Adrenal gland (tissue), 12 donors: Measurements from ENCODE around the gene TFDP2. TPM values are rescaled to one million over a fixed set of nuclear protein-coding genes. Genes with fewer than 3 reads are reported as not detected.

Experiments used
- DNase-seq, 7 donors: peaks; one replicate each; pipeline ENCODE4 v3.0.0-alpha.2; 2019 to 2020
- H3K27ac ChIP-seq, 5 donors: fragments of 200-600 bp; sonication (generic) in 4 of 5; 1 replicate in 3 of 5; 2 replicates in 2 of 5; pipeline versions ENCODE4 v1.5.1 to v1.8.0; 2016 to 2020; ENCODE audit warnings: mild to moderate bottlenecking in 1 of 5
- H3K27me3 ChIP-seq: fragments of 200-600 bp; 2 replicates; pipeline ENCODE4 v1.8.0; 2021
- H3K36me3 ChIP-seq, 2 donors: fragments of 200-600 bp; replicated peaks in 1 of 2; 1 replicate in 1 of 2; 2 replicates in 1 of 2; pipeline versions ENCODE4 v1.5.1 to v1.8.0; 2018 to 2022
- H3K4me1 ChIP-seq, 2 donors: fragments of 200-600 bp; replicated peaks in 1 of 2; 1 replicate in 1 of 2; 2 replicates in 1 of 2; pipeline versions ENCODE4 v1.5.1 to v1.8.0; 2018 to 2021
- H3K4me3 ChIP-seq, 4 donors: fragments of 200-600 bp; sonication (generic) in 3 of 4; one replicate each; pipeline ENCODE4 v1.5.1; 2016 to 2018
- H3K9me3 ChIP-seq, 3 donors: fragments of 200-600 bp; sonication (generic) in 1 of 3; replicated peaks in 1 of 3; 1 replicate in 2 of 3; 2 replicates in 1 of 3; pipeline versions ENCODE4 v1.5.1 to v1.8.0; 2016 to 2021
- CTCF ChIP-seq, 6 experiments: fragments of 450-650 bp in 4 of 6; fragments of 200-600 bp in 2 of 6; sonication (generic) in 1 of 6; IDR thresholded peaks; 1 replicate in 5 of 6; 2 replicates in 1 of 6; pipeline versions ENCODE4 v1.5.1 to v1.8.0; 2016 to 2021; ENCODE audit warnings: antibody characterized with exemption in 6 of 6, mild to moderate bottlenecking in 2 of 6, moderate library complexity in 1 of 6
- POLR2A ChIP-seq, 2 donors: fragments of 450-650 bp; IDR thresholded peaks; one replicate each; pipeline ENCODE4 v1.6.1; 2017; ENCODE audit warnings: antibody characterized with exemption in 2 of 2, mild to moderate bottlenecking in 2 of 2, moderate library complexity in 1 of 2
- WGBS, 4 donors: extraction: QIAGEN DNeasy Blood & Tissue Kit in 2 of 4; methylation state at CpG; one replicate each; pipeline versions ENCODE4 v1.1.5 to v1.1.7; 2013 to 2017; 5-methylcytosine and 5-hydroxymethylcytosine counted together
- intact Hi-C, 2 donors: fragments of 100-400 bp; cut with DNase I; formaldehyde crosslinking; loops; one replicate each; pipeline versions ENCODE4 v1.14.1 to v1.15.0; 2022 to 2023
- polyA plus RNA-seq, 3 donors: library from polyadenylated mRNA; stranded (reverse); fragments of 200-250 nt in 2 of 3; fragments of 350-450 nt in 1 of 3; fragmentation: Illumina TruSeq in 1 of 3; extraction: RNeasy Lipid Tissue Mini Kit (QIAGEN cat#74804) in 1 of 3; gene quantifications; one replicate each; pipeline ENCODE4 v1.2.3, GENCODE V29; 2013 to 2014
- total RNA-seq, 9 donors: library from RNA; depleted of rRNA in 4 of 9; stranded (reverse); fragments of >200 nt in 4 of 9; fragments of 120-200 nt in 1 of 9; fragmentation: NEBNext Ultra II Directional in 1 of 9; extraction: Animal tissue kit (Norgen Biotek cat#: 25700) in 1 of 9; gene quantifications; one replicate each; pipeline versions ENCODE4 v1.1.0 to v1.2.4, GENCODE V29; 2013 to 2023
- donor health status: healthy with polysubstance abuse.
- donor health status: Bipolar disorder and iron deficiency.
- donor health status: DM: yes; HTN: yes; CAD: no.
- donor health status: DM: no; HTN: no; CAD: no.
- donor health status: DM: no; HTN: no; CAD: no.
- donor health status: DM: yes; HTN: yes; CAD: no.

Gene TFDP2
- total and polyA plus RNA-seq, 12 donors: 11.8 to 165 (median 62.0) TPM

- Histone ChIP-seq H3K4me1 (no peaks in the 10 kb centered on the region), H3K9me3 (no peaks in the 10 kb centered on the region), H3K36me3 (no peaks in the 10 kb centered on the region), H3K27ac (no peak overlapping the region), H3K27me3 (no peaks in the 10 kb centered on the region), H3K4me3 (no peak overlapping the region)
- DNase-seq: no peak
- 93 to 97% (median 94%) methylated on average over 3 of the region's 3 CpGs for WGBS, 4 donors
- intact Hi-C loops: no loop called here
- TF ChIP-seq POLR2A (IDR thresholded peaks at IDR 0.05): no peak
- TF ChIP-seq CTCF (IDR thresholded peaks at IDR 0.05): no peak
Observed at GRCh38 chr3:142064454-142064853, 84.9 kb downstream of the TFDP2 start.

- H3K4me3 ChIP-seq: no peak overlapping the region
- no peak for DNase-seq
- intact Hi-C loops: no loop called here
- 71 to 84% (median 78%) methylated on average over 2 of the region's 2 CpGs for WGBS, 4 donors
- no peak overlapping the region for H3K27ac ChIP-seq
- no peaks in the 10 kb centered on the region for H3K27me3 ChIP-seq
- peaks cover 0 to 4% (median 0%) of the 10 kb centered on the region in 3 donors for H3K9me3 ChIP-seq
- no peaks in the 10 kb centered on the region for H3K36me3 ChIP-seq
- TF ChIP-seq POLR2A (IDR thresholded peaks at IDR 0.05) (no peak), CTCF (IDR thresholded peaks at IDR 0.05) (no peak)
- no peaks in the 10 kb centered on the region for H3K4me1 ChIP-seq
Observed at GRCh38 chr3:142057331-142057725, 92.0 kb downstream of the TFDP2 start.

- TF ChIP-seq POLR2A (IDR thresholded peaks at IDR 0.05): no peak
- no peak for TF ChIP-seq CTCF (IDR thresholded peaks at IDR 0.05)
- Histone ChIP-seq H3K4me3 (no peak overlapping the region), H3K9me3 (peaks cover 0 to 4% (median 0%) of the 10 kb centered on the region in 3 donors), H3K27me3 (no peaks in the 10 kb centered on the region), H3K27ac (no peak overlapping the region), H3K4me1 (no peaks in the 10 kb centered on the region), H3K36me3 (no peaks in the 10 kb centered on the region)
- intact Hi-C loops: no loop called here
- no peak for DNase-seq
- WGBS, 4 donors: 95 to 98% (median 96%) methylated on average over 2 of the region's 2 CpGs
Observed at GRCh38 chr3:142056656-142057330, 92.6 kb downstream of the TFDP2 start.

- H3K9me3 ChIP-seq: peaks cover 0 to 4% (median 0%) of the 10 kb centered on the region in 3 donors
- intact Hi-C loops: no loop called here
- H3K27ac ChIP-seq: no peak overlapping the region
- no peaks in the 10 kb centered on the region for H3K4me1 ChIP-seq
- H3K27me3 ChIP-seq: no peaks in the 10 kb centered on the region
- WGBS, 4 donors: 77 to 89% (median 87%) methylated on average over 1 of the region's 1 CpG
- no peaks in the 10 kb centered on the region for H3K36me3 ChIP-seq
- no peak overlapping the region for H3K4me3 ChIP-seq
- no peak for DNase-seq
- TF ChIP-seq CTCF (IDR thresholded peaks at IDR 0.05) (no peak), POLR2A (IDR thresholded peaks at IDR 0.05) (no peak)
Observed at GRCh38 chr3:142053835-142054234, 95.5 kb downstream of the TFDP2 start.
